H1 (cell line): ENCODE results near the gene CDK10. TPM values are rescaled to one million over a fixed set of nuclear protein-coding genes. Genes with fewer than 3 reads are reported as not detected.
"Not testable (repeated sequence)": the region's sequence is repeated elsewhere in the genome, so short reads cannot be mapped to it uniquely, and the experiment has no call there.

Experiments used
- CTCF ChIA-PET: fragments of 300-600 bp; sonication (Branson Sonifier 250); formaldehyde crosslinking; loops from one replicate; lab custom pipeline; 2021; ENCODE audit not compliant: partially characterized antibody; lab: Charles Lee
- POLR2A ChIA-PET: fragments of 300-600 bp; sonication (Branson Sonifier 250); formaldehyde crosslinking; loops from one replicate; lab custom pipeline; 2021; ENCODE audit warnings: inconsistent platforms; ENCODE audit not compliant: partially characterized antibody; lab: Charles Lee
- DNase-seq, 2 experiments: peaks; one replicate each; pipeline versions ENCODE4 v3.0.0 to v3.0.0-alpha.2; 2010 to 2022; ENCODE audit warnings: low spot score in 2 of 2, low read depth in 1 of 2, mixed read lengths in 1 of 2
- FAIRE-seq: peaks from 2 replicates; lab custom pipeline; 2011; peaks lifted over from hg19 to GRCh38; lab: Jason Lieb, UNC
- H2AFZ ChIP-seq: 2 replicates; pipeline ENCODE4 v1.8.1; 2012; ENCODE audit warnings: low read length, inconsistent platforms
- H2AK5ac ChIP-seq: 2 replicates; pipeline ENCODE4 v1.6.1; 2013; ENCODE audit warnings: low read depth, low read length
- H2BK120ac ChIP-seq: replicated peaks from 2 replicates; pipeline ENCODE3; 2013; ENCODE audit warnings: low read depth, low read length, inconsistent platforms
- H2BK12ac ChIP-seq: 2 replicates; pipeline ENCODE4 v1.6.1; 2013; ENCODE audit warnings: low read depth, low read length
- H2BK15ac ChIP-seq: 2 replicates; pipeline ENCODE4 v1.6.1; 2013; ENCODE audit warnings: low read length
- H2BK20ac ChIP-seq: 2 replicates; pipeline ENCODE4 v1.6.1; 2013; ENCODE audit warnings: low read length
- H2BK5ac ChIP-seq: 2 replicates; pipeline ENCODE4 v1.6.1; 2013; ENCODE audit warnings: low read depth, low read length
- H3K14ac ChIP-seq: 2 replicates; pipeline ENCODE4 v1.6.1; 2013; ENCODE audit warnings: inconsistent platforms; ENCODE audit not compliant: insufficient read length
- H3K18ac ChIP-seq: 2 replicates; pipeline ENCODE4 v1.6.1; 2013; ENCODE audit warnings: low read length; ENCODE audit errors: extremely low read depth
- H3K23ac ChIP-seq: 2 replicates; pipeline ENCODE4 v1.6.1; 2013; ENCODE audit warnings: inconsistent platforms; ENCODE audit not compliant: insufficient read length
- H3K23me2 ChIP-seq: 2 replicates; pipeline ENCODE4 v1.6.1; 2013; ENCODE audit warnings: low read depth, low read length
- H3K27ac ChIP-seq: 2 replicates; pipeline ENCODE4 v1.6.1; 2011; ENCODE audit warnings: low read depth, low read length, inconsistent platforms
- H3K27me3 ChIP-seq, 4 experiments: replicated peaks in 1 of 4; 1 replicate in 1 of 4; 2 replicates in 3 of 4; pipeline versions ENCODE4 v1.6.1 to v1.8.1; 2011 to 2013; ENCODE audit warnings: low read length in 3 of 4, mild to moderate bottlenecking in 3 of 4, inconsistent platforms in 2 of 4, mixed read lengths in 2 of 4, moderate library complexity in 1 of 4; ENCODE audit not compliant: control insufficient read depth in 3 of 4, insufficient read depth in 3 of 4; ENCODE audit errors: extremely low read depth in 1 of 4
- H3K36me3 ChIP-seq, 4 experiments: 2 replicates each; pipeline versions ENCODE4 v1.6.1 to v1.8.1; 2011 to 2013; ENCODE audit warnings: mild to moderate bottlenecking in 4 of 4, low read length in 3 of 4, moderate library complexity in 2 of 4, control low read depth in 1 of 4, inconsistent platforms in 1 of 4; ENCODE audit not compliant: insufficient read depth in 4 of 4, control insufficient read depth in 2 of 4
- H3K4ac ChIP-seq: replicated peaks from 2 replicates; pipeline ENCODE3; 2013; ENCODE audit warnings: low read length, low read depth, mixed read lengths, inconsistent platforms; ENCODE audit not compliant: insufficient read length
- H3K4me1 ChIP-seq, 4 experiments: replicated peaks in 1 of 4; 1 replicate in 1 of 4; 2 replicates in 3 of 4; pipeline versions ENCODE4 v1.6.1 to v1.8.1; 2011 to 2013; ENCODE audit warnings: low read length in 3 of 4, inconsistent platforms in 2 of 4, mixed read lengths in 1 of 4; ENCODE audit not compliant: insufficient read depth in 4 of 4, control insufficient read depth in 3 of 4
- H3K4me2 ChIP-seq, 2 experiments: 2 replicates each; pipeline versions ENCODE4 v1.6.1 to v1.8.1; 2011 to 2013; ENCODE audit warnings: low read depth in 2 of 2, low read length in 2 of 2, control low read depth in 1 of 2, inconsistent platforms in 1 of 2, mild to moderate bottlenecking in 1 of 2; ENCODE audit not compliant: insufficient read depth in 1 of 2
- H3K4me3 ChIP-seq, 4 experiments: fragments of 200-600, 300-600 bp in 1 of 4; sonication (generic), shearing (Covaris generic), sonication (Bioruptor Twin) in 1 of 4; 2 replicates each; pipeline versions ENCODE4 v1.5.1 to v1.8.1; 2011 to 2016; ENCODE audit warnings: low read length in 4 of 4, low read depth in 3 of 4, control low read depth in 2 of 4, inconsistent platforms in 2 of 4, mild to moderate bottlenecking in 2 of 4, mixed read lengths in 1 of 4, moderate library complexity in 1 of 4; ENCODE audit not compliant: insufficient read depth in 2 of 4; ENCODE audit errors: extremely low read depth in 1 of 4
- H3K56ac ChIP-seq: replicated peaks from 2 replicates; pipeline ENCODE3; 2013; ENCODE audit warnings: low read depth, mild to moderate bottlenecking, mixed read lengths, low read length, inconsistent platforms; ENCODE audit not compliant: insufficient read length
- H3K79me1 ChIP-seq: 2 replicates; pipeline ENCODE4 v1.6.1; 2013; ENCODE audit warnings: low read depth, low read length, control low read depth
- H3K79me2 ChIP-seq, 2 experiments: 2 replicates each; pipeline versions ENCODE4 v1.6.1 to v1.8.1; 2012 to 2013; ENCODE audit warnings: low read length in 2 of 2, mild to moderate bottlenecking in 2 of 2, inconsistent platforms in 1 of 2; ENCODE audit not compliant: insufficient read depth in 2 of 2, control insufficient read depth in 1 of 2
- H3K9ac ChIP-seq, 4 experiments: replicated peaks in 1 of 4; 1 replicate in 1 of 4; 2 replicates in 3 of 4; pipeline versions ENCODE4 v1.6.1 to v1.8.1; 2011 to 2013; ENCODE audit warnings: low read depth in 3 of 4, low read length in 3 of 4, control low read depth in 2 of 4, mild to moderate bottlenecking in 2 of 4, moderate library complexity in 2 of 4, inconsistent platforms in 1 of 4; ENCODE audit errors: extremely low read depth in 1 of 4
- H3K9me3 ChIP-seq, 2 experiments: 2 replicates each; pipeline versions ENCODE4 v1.6.1 to v1.8.1; 2012 to 2013; ENCODE audit warnings: mild to moderate bottlenecking in 2 of 2, moderate library complexity in 2 of 2, control low read depth in 1 of 2, inconsistent platforms in 1 of 2, low read depth in 1 of 2, low read length in 1 of 2, mixed read lengths in 1 of 2; ENCODE audit not compliant: insufficient read depth in 2 of 2
- H4K20me1 ChIP-seq, 2 experiments: replicated peaks in 1 of 2; 2 replicates each; pipeline versions ENCODE3 to v1.8.1; 2011 to 2013; ENCODE audit warnings: inconsistent platforms in 2 of 2, low read length in 2 of 2, mild to moderate bottlenecking in 1 of 2; ENCODE audit not compliant: insufficient read depth in 2 of 2, control insufficient read depth in 1 of 2
- H4K5ac ChIP-seq: 2 replicates; pipeline ENCODE4 v1.6.1; 2013; ENCODE audit warnings: low read length, low read depth, mixed read lengths, inconsistent platforms; ENCODE audit not compliant: insufficient read length
- H4K8ac ChIP-seq: 2 replicates; pipeline ENCODE4 v1.8.0; 2013; ENCODE audit warnings: mild to moderate bottlenecking, moderate library complexity, low read length, inconsistent platforms; ENCODE audit not compliant: insufficient read depth; ENCODE audit errors: extremely low read depth
- H4K91ac ChIP-seq: replicated peaks from 2 replicates; pipeline ENCODE3; 2013; ENCODE audit warnings: low read length, mixed read lengths, inconsistent platforms; ENCODE audit not compliant: insufficient read length
- WGBS, 2 experiments: shearing (Covaris generic) in 1 of 2; methylation state at CpG; one replicate each; pipeline versions ENCODE4 v1.1.6 to v1.1.7; 2013 to 2015; ENCODE audit warnings: low lambda C conversion rate in 2 of 2, mixed read lengths in 2 of 2, inconsistent platforms in 1 of 2, low coverage in 1 of 2, missing lambda C conversion rate in 1 of 2; ENCODE audit not compliant: insufficient replicate concordance in 2 of 2, insufficient coverage in 1 of 2, insufficient read length in 1 of 2; ENCODE audit errors: extremely low coverage in 1 of 2, missing lambda C conversion rate in 1 of 2; 5-methylcytosine and 5-hydroxymethylcytosine counted together
- polyA plus RNA-seq, 7 experiments: library from polyadenylated mRNA; depleted of rRNA in 3 of 7; stranded (reverse) in 5 of 7; unstranded in 2 of 7; fragments of >200 nt in 5 of 7; fragments of 200-250 nt in 2 of 7; gene quantifications; 1 replicate in 5 of 7; 2 replicates in 1 of 7; 4 replicates in 1 of 7; pipeline versions ENCODE4 v1.2.1 to v1.2.3, GENCODE V29; 2011 to 2013; ENCODE audit warnings: missing spikeins in 2 of 7, mixed read lengths in 2 of 7
- total RNA-seq: library from RNA; stranded (reverse); fragmentation: NEBNext Ultra II Directional; extraction: Animal tissue kit (Norgen Biotek cat#: 25700); gene quantifications from 2 replicates; pipeline ENCODE4 v1.2.1, GENCODE V29; 2021

Gene CDK10
- total and polyA plus RNA-seq, 2 of the 8 experiments (the other 6 are each of a cell fraction or from before 2014, with no cell fraction given), result 49.5 to 83.9 TPM

DNA sequence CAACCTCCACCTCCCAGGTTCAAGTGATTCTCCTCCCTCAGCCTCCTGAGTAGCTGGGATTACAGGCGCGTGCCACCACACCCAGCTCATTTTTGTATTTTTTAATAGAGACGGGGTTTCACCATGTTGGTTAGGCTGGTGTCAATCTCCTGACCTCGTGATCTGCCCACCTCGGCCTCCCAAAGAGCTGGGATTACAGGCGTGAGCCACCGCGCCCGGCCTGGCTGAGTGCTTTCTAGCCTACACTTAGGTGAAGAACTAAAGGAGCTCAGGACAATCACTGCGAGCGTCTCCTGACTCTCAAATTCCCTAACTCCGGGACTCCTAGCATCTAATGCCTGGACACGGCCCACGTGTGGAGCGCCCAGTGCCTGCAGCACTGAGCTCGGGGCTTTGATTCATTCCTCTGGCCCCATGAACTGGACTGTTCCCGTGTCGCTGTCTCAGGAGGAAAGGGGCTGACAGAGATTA is 13.2 kb downstream of the CDK10 start:
- not testable (repeated sequence) for H3K14ac ChIP-seq, H2AFZ ChIP-seq, H3K79me2 ChIP-seq, H3K79me1 ChIP-seq, H2BK15ac ChIP-seq, H4K5ac ChIP-seq, H4K8ac ChIP-seq, H3K23ac ChIP-seq, DNase-seq, FAIRE-seq, H3K56ac ChIP-seq, H4K91ac ChIP-seq, H2BK12ac ChIP-seq, H3K18ac ChIP-seq, H2BK120ac ChIP-seq, H2AK5ac ChIP-seq, H2BK20ac ChIP-seq, H2BK5ac ChIP-seq, H3K9me3 ChIP-seq, H3K27me3 ChIP-seq
- Histone ChIP-seq H4K20me1 (peaks cover 0 to 20% of the 10 kb centered on the region in 2 experiments), H3K27ac (peak overlapping the region; percentile 28; the same call in 1 of the 2 replicates), H3K23me2 (peaks cover 13% of the 10 kb centered on the region; the same call in 1 of the 2 replicates), H3K4me2 (peak overlapping the region; percentile 67 to 96), H3K4me1 (peaks cover 0 to 11% (median 5%) of the 10 kb centered on the region in 4 experiments; a peak in 5 of 7 replicates), H3K9ac (peak overlapping the region in 1 of 4 experiments; percentile 13; a peak in 1 of 7 replicates), H3K4me3 (peak overlapping the region in 2 of 4 experiments; percentile 5 to 46; a peak in 3 of 8 replicates), H3K4ac (peak overlapping the region; percentile 65), H3K36me3 (peaks cover 0 to 15% (median under 1%) of the 10 kb centered on the region in 4 experiments; a peak in 3 of 8 replicates)
- CTCF ChIA-PET, result interaction anchor here (0.7 to 3.7 kb wide), 19 partner anchors 11 to 226 kb away, joined by 3 to 36 read pairs (median 5); partner anchors contain the start of gene CPNE7
- 77% methylated on average over 17 of the region's 18 CpGs; no CpG with 5 or more reads in 1 of the 2 experiments for WGBS, 2 experiments
- POLR2A ChIA-PET, result interaction anchor here (0.6 to 6.6 kb wide), 22 partner anchors 7 to 210 kb away, joined by 3 to 59 read pairs (median 4); partner anchors contain the start of genes CDK10, CHMP1A, CPNE7 and FANCA
